Measurements from ENCODE around the gene TUFM.
"Not testable (repeated sequence)": the region's sequence is repeated elsewhere in the genome, so short reads cannot be mapped to it uniquely, and the experiment has no call there.

Gene TUFM

GRCh38 chr16:28875134-28876018 lies 29.2 kb upstream of the TUFM start:
- no peak for FAIRE-seq
- DNase-seq (ENCODE audit: low spot score), result no peak

- DNase-seq (ENCODE audit: low spot score) (no peak), FAIRE-seq (no peak)
Observed at GRCh38 chr16:28874406-28874805, 28.3 kb upstream of the TUFM start.

- FAIRE-seq, result no peak
- no peak for DNase-seq (ENCODE audit: low spot score)
Observed at GRCh38 chr16:28873543-28874201, 27.5 kb upstream of the TUFM start.

GRCh38 chr16:28872952-28873351 lies 26.8 kb upstream of the TUFM start:
- FAIRE-seq (no peak), DNase-seq (ENCODE audit: low spot score) (no peak)

GRCh38 chr16:28869201-28869600 lies 23.1 kb upstream of the TUFM start:
- no peak for FAIRE-seq
- no peak for DNase-seq (ENCODE audit: low spot score)

GRCh38 chr16:28867646-28868045 lies 21.5 kb upstream of the TUFM start:
- not testable (repeated sequence) for DNase-seq (ENCODE audit: low spot score)

GRCh38 chr16:28867241-28867640 lies 21.1 kb upstream of the TUFM start:
- FAIRE-seq, result no peak
- DNase-seq (ENCODE audit: low spot score), result no peak

More at GRCh38 chr16:28867646-28868045, 21.5 kb upstream of the TUFM start:
- not testable (repeated sequence) for FAIRE-seq

- DNase-seq (ENCODE audit: low spot score), result no peak
- no peak for FAIRE-seq
Observed at GRCh38 chr16:28866454-28866804, 20.3 kb upstream of the TUFM start.

- no peak for DNase-seq (ENCODE audit: low spot score)
- FAIRE-seq, result no peak
Observed at GRCh38 chr16:28865722-28866453, 19.7 kb upstream of the TUFM start.

GRCh38 chr16:28865001-28865688 lies 19.0 kb upstream of the TUFM start:
- no peak for DNase-seq (ENCODE audit: low spot score)
- no peak for FAIRE-seq

GRCh38 chr16:28863929-28864793 lies 18.0 kb upstream of the TUFM start:
- no peak for DNase-seq (ENCODE audit: low spot score)

GRCh38 chr16:28859326-28859725 lies 13.2 kb upstream of the TUFM start:
- FAIRE-seq, result no peak
- no peak for DNase-seq (ENCODE audit: low spot score)

More at GRCh38 chr16:28863929-28864793, 18.0 kb upstream of the TUFM start:
- FAIRE-seq, result no peak

GRCh38 chr16:28858421-28858820 lies 12.3 kb upstream of the TUFM start:
- DNase-seq (ENCODE audit: low spot score), result no peak
- no peak for FAIRE-seq

GRCh38 chr16:28846933-28847273 lies 755 bp upstream of the TUFM start:
- FAIRE-seq (no peak), DNase-seq (ENCODE audit: low spot score) (no peak)

GRCh38 chr16:28845761-28846079 lies 428 bp downstream of the TUFM start:
- FAIRE-seq (no peak), DNase-seq (ENCODE audit: low spot score) (no peak)

GRCh38 chr16:28845293-28845692 lies 855 bp downstream of the TUFM start:
- DNase-seq (ENCODE audit: low spot score), result no peak

GRCh38 chr16:28844226-28844885 lies 1.8 kb downstream of the TUFM start:
- DNase-seq (ENCODE audit: low spot score), result no peak
- no peak for FAIRE-seq

More at GRCh38 chr16:28845293-28845692, 855 bp downstream of the TUFM start:
- no peak for FAIRE-seq

- DNase-seq (ENCODE audit: low spot score), result no peak
- no peak for FAIRE-seq
Observed at GRCh38 chr16:28843766-28844165, 2.4 kb downstream of the TUFM start.

- FAIRE-seq (no peak), DNase-seq (ENCODE audit: low spot score) (no peak)
Observed at GRCh38 chr16:28842696-28843095, 3.5 kb downstream of the TUFM start.

- no peak for FAIRE-seq
- DNase-seq (ENCODE audit: low spot score), result no peak
Observed at GRCh38 chr16:28839899-28840298, 6.2 kb downstream of the TUFM start.
